ENCODE results near the gene NELL2. TPM values are rescaled to one million over a fixed set of nuclear protein-coding genes. Genes with fewer than 3 reads are reported as not detected.

The NELL2 gene
- total RNA-seq, 4 donors from 2014 or later, result 0.23 to 11.4 (median 1.7) TPM

DNA sequence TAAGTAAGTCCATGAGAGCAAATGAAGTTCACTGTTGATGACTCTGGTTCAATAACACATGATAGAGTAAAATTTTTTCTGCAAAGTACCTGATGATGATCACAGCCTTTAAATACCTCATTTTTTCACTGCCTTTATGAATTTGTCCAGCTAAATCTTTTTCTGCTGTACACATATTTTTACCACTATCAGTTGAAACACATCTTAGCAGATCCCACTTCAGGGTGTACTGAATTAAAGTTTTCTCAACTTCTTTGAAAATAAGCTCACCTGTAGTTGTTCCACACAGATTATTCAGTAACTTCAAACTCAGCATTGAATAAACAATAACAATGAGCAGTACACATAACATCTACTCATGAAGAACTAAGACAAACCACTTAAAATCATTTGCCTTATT, 385.9 kb downstream of the NELL2 start:
- Histone ChIP-seq H3K4me3 (no peak overlapping the region), H3K27ac (no peak overlapping the region), H3K36me3 (no peaks in the 10 kb centered on the region), H3K9me3 (no peaks in the 10 kb centered on the region), H3K27me3 (no peaks in the 10 kb centered on the region), H3K4me1 (no peaks in the 10 kb centered on the region)
- no peak for TF ChIP-seq POLR2A (IDR thresholded peaks at IDR 0.05)
- TF ChIP-seq, protein P1, sequence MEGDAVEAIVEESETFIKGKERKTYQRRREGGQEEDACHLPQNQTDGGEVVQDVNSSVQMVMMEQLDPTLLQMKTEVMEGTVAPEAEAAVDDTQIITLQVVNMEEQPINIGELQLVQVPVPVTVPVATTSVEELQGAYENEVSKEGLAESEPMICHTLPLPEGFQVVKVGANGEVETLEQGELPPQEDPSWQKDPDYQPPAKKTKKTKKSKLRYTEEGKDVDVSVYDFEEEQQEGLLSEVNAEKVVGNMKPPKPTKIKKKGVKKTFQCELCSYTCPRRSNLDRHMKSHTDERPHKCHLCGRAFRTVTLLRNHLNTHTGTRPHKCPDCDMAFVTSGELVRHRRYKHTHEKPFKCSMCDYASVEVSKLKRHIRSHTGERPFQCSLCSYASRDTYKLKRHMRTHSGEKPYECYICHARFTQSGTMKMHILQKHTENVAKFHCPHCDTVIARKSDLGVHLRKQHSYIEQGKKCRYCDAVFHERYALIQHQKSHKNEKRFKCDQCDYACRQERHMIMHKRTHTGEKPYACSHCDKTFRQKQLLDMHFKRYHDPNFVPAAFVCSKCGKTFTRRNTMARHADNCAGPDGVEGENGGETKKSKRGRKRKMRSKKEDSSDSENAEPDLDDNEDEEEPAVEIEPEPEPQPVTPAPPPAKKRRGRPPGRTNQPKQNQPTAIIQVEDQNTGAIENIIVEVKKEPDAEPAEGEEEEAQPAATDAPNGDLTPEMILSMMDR (IDR thresholded peaks at IDR 0.05), result no peak
- intact Hi-C loops (cut with DNase I), result no loop called here
- DNase-seq, result no peak

GRCh38 chr12:44488180-44488579, 387.9 kb downstream of the NELL2 start:
- no peak for DNase-seq
- Histone ChIP-seq H3K27me3 (no peaks in the 10 kb centered on the region), H3K27ac (no peak overlapping the region), H3K36me3 (no peaks in the 10 kb centered on the region), H3K9me3 (no peaks in the 10 kb centered on the region), H3K4me3 (no peak overlapping the region), H3K4me1 (no peaks in the 10 kb centered on the region)
- intact Hi-C loops (cut with DNase I), result no loop called here
- 72 to 80% methylated on average over 3 of the region's 3 CpGs for WGBS, 2 donors
- TF ChIP-seq POLR2A (IDR thresholded peaks at IDR 0.05), result no peak
- TF ChIP-seq, protein P1 (IDR thresholded peaks at IDR 0.05), result no peak

GRCh38 chr12:44484862-44485261, 391.3 kb downstream of the NELL2 start:
- Histone ChIP-seq H3K4me3 (no peak overlapping the region), H3K27ac (no peak overlapping the region), H3K27me3 (no peaks in the 10 kb centered on the region), H3K4me1 (no peaks in the 10 kb centered on the region), H3K36me3 (no peaks in the 10 kb centered on the region), H3K9me3 (no peaks in the 10 kb centered on the region)
- 80 to 90% methylated on average over 1 of the region's 1 CpG for WGBS, 2 donors
- intact Hi-C loops (cut with DNase I), result no loop called here
- no peak for TF ChIP-seq POLR2A (IDR thresholded peaks at IDR 0.05)
- TF ChIP-seq, protein P1 (IDR thresholded peaks at IDR 0.05), result no peak
- DNase-seq, result no peak

- no peak overlapping the region for H3K4me3 ChIP-seq
- intact Hi-C loops (cut with DNase I), result no loop called here
- peaks cover 0 to 29% (median 10%) of the 10 kb centered on the region in 3 donors for H3K9me3 ChIP-seq
- no peak for DNase-seq
- no peaks in the 10 kb centered on the region for H3K4me1 ChIP-seq
- TF ChIP-seq POLR2A (IDR thresholded peaks at IDR 0.05), result no peak
- TF ChIP-seq, protein P1 (IDR thresholded peaks at IDR 0.05), result no peak
- H3K27ac ChIP-seq, result no peak overlapping the region
- H3K36me3 ChIP-seq, result no peaks in the 10 kb centered on the region
- H3K27me3 ChIP-seq, result no peaks in the 10 kb centered on the region
- 68 to 69% methylated on average over 6 of the region's 6 CpGs for WGBS, 2 donors
Observed at GRCh38 chr12:44477331-44477980, 398.7 kb downstream of the NELL2 start.

- Histone ChIP-seq H3K9me3 (peaks cover 0 to 29% (median 10%) of the 10 kb centered on the region in 3 donors), H3K4me1 (no peaks in the 10 kb centered on the region), H3K27ac (no peak overlapping the region), H3K4me3 (no peak overlapping the region), H3K36me3 (no peaks in the 10 kb centered on the region), H3K27me3 (no peaks in the 10 kb centered on the region)
- TF ChIP-seq POLR2A (IDR thresholded peaks at IDR 0.05), result no peak
- TF ChIP-seq, protein P1 (IDR thresholded peaks at IDR 0.05), result no peak
- 92 to 93% methylated on average over 1 to 2 of the region's 2 CpGs for WGBS, 2 donors
- no peak for DNase-seq
- intact Hi-C loops (cut with DNase I), result no loop called here
Observed at GRCh38 chr12:44476683-44477082, 399.4 kb downstream of the NELL2 start.

Measured in esophagus squamous epithelium (tissue), 5 donors.